IMR-90 (cell line): Measurements from ENCODE around the gene ADCY4. TPM values are rescaled to one million over a fixed set of nuclear protein-coding genes. Genes with fewer than 3 reads are reported as not detected.

Experiments used
- ATAC-seq: fragments of 200-7000 bp; cut with Tn5 transposase; 2 replicates; pipeline ENCODE4 v1.9.1; 2020; ENCODE audit warnings: low read depth, mild to moderate bottlenecking, moderate library complexity
- BruUV-seq: library from RNA; stranded (reverse); fragments of 400-500 nt; replicated peaks from 2 replicates; lab custom pipeline; 2021; lab: Mats Ljungman, UMichigan
- CTCF ChIA-PET: fragments of 300-600 bp; formaldehyde crosslinking; extraction: SDS; loops from one replicate; lab custom pipeline; 2021; ENCODE audit warnings: antibody characterized with exemption; lab: Yijun Ruan, JAX
- POLR2A ChIA-PET: fragments of 300-600 bp; sonication (Branson Sonifier 250); formaldehyde crosslinking; loops from one replicate; lab custom pipeline; 2022; ENCODE audit warnings: antibody characterized with exemption; ENCODE audit not compliant: unreplicated experiment; lab: Charles Lee
- DNase-seq: peaks from one replicate; pipeline ENCODE4 v3.0.0; 2013
- H2AFZ ChIP-seq: replicated peaks from 2 replicates; pipeline ENCODE3; 2013; ENCODE audit warnings: low read length, mild to moderate bottlenecking; ENCODE audit not compliant: poor library complexity
- H2AK5ac ChIP-seq: 2 replicates; pipeline ENCODE4 v1.6.1; 2013; ENCODE audit warnings: low read depth, low read length, inconsistent platforms
- H2AK9ac ChIP-seq: replicated peaks from 2 replicates; pipeline ENCODE3; 2013; ENCODE audit warnings: mild to moderate bottlenecking, low read depth, low read length, moderate library complexity; ENCODE audit not compliant: poor library complexity
- H2BK120ac ChIP-seq: 2 replicates; pipeline ENCODE4 v1.6.1; 2013; ENCODE audit warnings: low read depth, low read length, inconsistent platforms
- H2BK15ac ChIP-seq: 3 replicates; pipeline ENCODE4 v1.6.1; 2013; ENCODE audit warnings: low read depth, low read length, inconsistent platforms
- H2BK20ac ChIP-seq: 2 replicates; pipeline ENCODE4 v1.6.1; 2013; ENCODE audit warnings: low read depth, mild to moderate bottlenecking, inconsistent platforms, low read length, moderate library complexity
- H2BK5ac ChIP-seq: 2 replicates; pipeline ENCODE4 v1.6.1; 2013; ENCODE audit warnings: mild to moderate bottlenecking, low read depth, low read length, inconsistent platforms; ENCODE audit not compliant: poor library complexity, severe bottlenecking
- H3K14ac ChIP-seq: replicated peaks from 2 replicates; pipeline ENCODE4 v1.6.1; 2013; ENCODE audit warnings: low read depth, low read length, inconsistent platforms
- H3K18ac ChIP-seq: 2 replicates; pipeline ENCODE4 v1.6.1; 2013; ENCODE audit warnings: low read depth, low read length, control low read depth
- H3K23ac ChIP-seq: 2 replicates; pipeline ENCODE4 v1.6.1; 2013; ENCODE audit warnings: low read depth, low read length, inconsistent platforms
- H3K27ac ChIP-seq: 2 replicates; pipeline ENCODE4 v1.5.1; 2013; ENCODE audit warnings: mild to moderate bottlenecking, control low read depth, low read length; ENCODE audit not compliant: insufficient read depth
- H3K27me3 ChIP-seq: 2 replicates; pipeline ENCODE4 v1.6.1; 2013; ENCODE audit warnings: low read length; ENCODE audit not compliant: control insufficient read depth, insufficient read depth
- H3K36me3 ChIP-seq: 2 replicates; pipeline ENCODE4 v1.6.1; 2013; ENCODE audit warnings: low read length, mixed read lengths; ENCODE audit not compliant: control insufficient read depth, insufficient read depth
- H3K4ac ChIP-seq: 2 replicates; pipeline ENCODE4 v1.6.1; 2013; ENCODE audit warnings: low read depth, low read length, inconsistent platforms
- H3K4me1 ChIP-seq: 2 replicates; pipeline ENCODE4 v1.6.1; 2013; ENCODE audit warnings: low read length, mixed read lengths; ENCODE audit not compliant: control insufficient read depth, insufficient read depth
- H3K4me2 ChIP-seq: 2 replicates; pipeline ENCODE4 v1.6.1; 2013; ENCODE audit warnings: low read depth, mild to moderate bottlenecking, control low read depth, low read length, moderate library complexity
- H3K4me3 ChIP-seq: 2 replicates; pipeline ENCODE4 v1.5.1; 2013; ENCODE audit warnings: low read depth, mild to moderate bottlenecking, control low read depth, low read length, moderate library complexity; ENCODE audit not compliant: insufficient read depth
- H3K56ac ChIP-seq: 2 replicates; pipeline ENCODE4 v1.6.1; 2013; ENCODE audit warnings: low read length, inconsistent platforms; ENCODE audit not compliant: insufficient read depth; ENCODE audit errors: extremely low read depth
- H3K79me1 ChIP-seq, 2 experiments: 2 replicates each; pipeline ENCODE4 v1.6.1; 2013; ENCODE audit warnings: low read length in 2 of 2, inconsistent platforms in 1 of 2, low read depth in 1 of 2
- H3K9ac ChIP-seq: 2 replicates; pipeline ENCODE4 v1.6.1; 2013; ENCODE audit warnings: low read depth, low read length, control low read depth
- H3K9me1 ChIP-seq: 2 replicates; pipeline ENCODE4 v1.6.1; 2013; ENCODE audit warnings: low read length, inconsistent platforms; ENCODE audit not compliant: insufficient read depth
- H3K9me3 ChIP-seq: 2 replicates; pipeline ENCODE4 v1.6.1; 2013; ENCODE audit warnings: low read length; ENCODE audit not compliant: control insufficient read depth, insufficient read depth
- H4K20me1 ChIP-seq: 2 replicates; pipeline ENCODE4 v1.6.1; 2013; ENCODE audit warnings: low read length, inconsistent platforms; ENCODE audit not compliant: insufficient read depth
- H4K5ac ChIP-seq: 2 replicates; pipeline ENCODE4 v1.6.1; 2013; ENCODE audit warnings: mild to moderate bottlenecking, low read depth, low read length, control low read depth
- H4K8ac ChIP-seq, 2 experiments: 2 replicates each; pipeline ENCODE4 v1.6.1; 2013; ENCODE audit warnings: low read depth in 2 of 2, low read length in 2 of 2, control low read depth in 1 of 2, inconsistent platforms in 1 of 2
- H4K91ac ChIP-seq: 2 replicates; pipeline ENCODE4 v1.6.1; 2013; ENCODE audit warnings: low read depth, low read length, inconsistent platforms; ENCODE audit not compliant: insufficient read depth
- BHLHE40 ChIP-seq: fragments of 150-350 bp; IDR thresholded peaks from 2 replicates; pipeline ENCODE4 v1.6.1; 2016; ENCODE audit warnings: mild to moderate bottlenecking, low read depth, low read length
- CEBPB ChIP-seq: IDR thresholded peaks from 2 replicates; pipeline ENCODE4 v1.6.1; 2012; ENCODE audit warnings: low read depth, low read length, improper control_type of control experiment
- CHD1 ChIP-seq: IDR thresholded peaks from 2 replicates; pipeline ENCODE4 v1.6.1; 2012; ENCODE audit warnings: low read depth, low read length, improper control_type of control experiment
- CTCF ChIP-seq: conservative IDR thresholded peaks from 2 replicates; pipeline ENCODE4 v1.5.1; 2012; ENCODE audit warnings: mild to moderate bottlenecking, low read depth, low read length, improper control_type of control experiment
- ELK1 ChIP-seq: fragments of 150-350 bp; IDR thresholded peaks from 2 replicates; pipeline ENCODE4 v1.6.1; 2016; ENCODE audit warnings: low read depth, mild to moderate bottlenecking, low read length, moderate library complexity, borderline replicate concordance
- FOS ChIP-seq: fragments of 150-350 bp; IDR thresholded peaks from 2 replicates; pipeline ENCODE4 v1.6.1; 2016; ENCODE audit warnings: low read depth, low read length
- MAFK ChIP-seq: IDR thresholded peaks from 2 replicates; pipeline ENCODE4 v1.6.1; 2012; ENCODE audit warnings: low read depth, low read length, improper control_type of control experiment
- MXI1 ChIP-seq: IDR thresholded peaks from 2 replicates; pipeline ENCODE4 v1.6.1; 2012; ENCODE audit warnings: low read depth, mild to moderate bottlenecking, low read length, moderate library complexity, borderline replicate concordance
- NFE2L2 ChIP-seq: fragments of 150-350 bp; IDR thresholded peaks from 2 replicates; pipeline ENCODE4 v1.6.1; 2016; ENCODE audit warnings: low read depth, mild to moderate bottlenecking, low read length
- POLR2A ChIP-seq: IDR thresholded peaks from 2 replicates; pipeline ENCODE4 v1.6.1; 2012; ENCODE audit warnings: mild to moderate bottlenecking, low read depth, low read length
- RAD21 ChIP-seq: IDR thresholded peaks from 2 replicates; pipeline ENCODE4 v1.6.1; 2012; ENCODE audit warnings: low read length, improper control_type of control experiment
- RCOR1 ChIP-seq: IDR thresholded peaks from 2 replicates; pipeline ENCODE4 v1.6.1; 2012; ENCODE audit warnings: mild to moderate bottlenecking, low read length, improper control_type of control experiment; ENCODE audit not compliant: insufficient replicate concordance
- RFX5 ChIP-seq: IDR thresholded peaks from 2 replicates; pipeline ENCODE4 v1.8.0; 2012; ENCODE audit warnings: low read depth, mild to moderate bottlenecking, low read length, moderate library complexity
- SMC3 ChIP-seq: fragments of 150-350 bp; IDR thresholded peaks from 2 replicates; pipeline ENCODE4 v1.6.1; 2016; ENCODE audit warnings: low read depth, mild to moderate bottlenecking, antibody characterized with exemption, low read length, moderate library complexity
- USF2 ChIP-seq: fragments of 150-350 bp; IDR thresholded peaks from 2 replicates; pipeline ENCODE4 v1.6.1; 2017; ENCODE audit warnings: mild to moderate bottlenecking, antibody characterized with exemption, low read length, low read depth
- WGBS, 2 experiments: methylation state at CpG; one replicate each; pipeline versions ENCODE4 v1.1.5 to v1.1.7; 2013; ENCODE audit warnings: missing lambda C conversion rate in 2 of 2; ENCODE audit not compliant: insufficient read length in 1 of 2; ENCODE audit errors: extremely low coverage in 2 of 2; 5-methylcytosine and 5-hydroxymethylcytosine counted together
- dilution Hi-C: fragments of 300-500 bp; cut with HindIII; formaldehyde crosslinking; loops from one replicate; pipeline ENCODE4 v1.14.3; 2018; ENCODE audit warnings: low sequenced_read_pairs; ENCODE audit not compliant: unreplicated experiment
- in situ Hi-C: fragments of 300-500 bp; cut with MboI; formaldehyde crosslinking; loops from 3 replicates; pipeline ENCODE4 v1.14.3; 2019; ENCODE audit warnings: low sequenced_read_pairs, inconsistent platforms, mixed read lengths
- intact Hi-C: fragments of 100-400 bp; cut with micrococcal nuclease; formaldehyde crosslinking; loops from 2 replicates; pipeline ENCODE4 v1.10.0; 2022
- polyA plus RNA-seq, 3 experiments: library from polyadenylated mRNA; depleted of rRNA; stranded (reverse); fragments of >200 nt; gene quantifications; 2 replicates each; pipeline ENCODE4 v1.2.3, GENCODE V29; 2012; ENCODE audit warnings: low replicate concordance in 1 of 3
- total RNA-seq: library from RNA; depleted of rRNA; stranded (reverse); fragments of >200 nt; gene quantifications from 2 replicates; pipeline ENCODE4 v1.2.3, GENCODE V29; 2012

The ADCY4 gene
- total and polyA plus RNA-seq, 2 of the 4 experiments (the other 2 are of a cell fraction), result not detected

GRCh38 chr14:24290746-24291145 is 44.1 kb downstream of the ADCY4 start:
- no peak overlapping the region for H3K4me3 ChIP-seq
- no peak overlapping the region for H3K18ac ChIP-seq
- no peak overlapping the region for H3K4ac ChIP-seq
- no peak overlapping the region for H2BK15ac ChIP-seq
- dilution Hi-C loops (no loop called here), in situ Hi-C loops (no loop called here), intact Hi-C loops (loop anchor here (10.0 kb wide), 1 partner anchor 306 kb away; the partner anchor contains the start of gene DHRS4L2)
- no peak overlapping the region for H4K91ac ChIP-seq
- TF ChIP-seq RCOR1 (no peak), POLR2A (no peak), SMC3 (no peak), USF2 (no peak), ELK1 (no peak), RAD21 (no peak), CTCF (no peak), FOS (no peak), BHLHE40 (no peak), MAFK (no peak), NFE2L2 (no peak), CHD1 (no peak), CEBPB (no peak), MXI1 (no peak), RFX5 (no peak)
- DNase-seq (no peak), ATAC-seq (no peak)
- H4K5ac ChIP-seq, result no peak overlapping the region
- no peak overlapping the region for H3K56ac ChIP-seq
- H3K27ac ChIP-seq, result no peak overlapping the region
- H2AK5ac ChIP-seq, result no peak overlapping the region
- no peak overlapping the region for H2BK20ac ChIP-seq
- no peaks in the 10 kb centered on the region for H3K9me3 ChIP-seq
- no peak overlapping the region for H3K4me2 ChIP-seq
- no peak overlapping the region for H3K9ac ChIP-seq
- POLR2A ChIA-PET, result interaction anchor here (0.7 kb wide), 1 partner anchor 48 kb away, joined by 4 read pairs; the partner anchor contains the start of gene TINF2
- H3K14ac ChIP-seq, result no peak overlapping the region
- no peak overlapping the region for H2BK5ac ChIP-seq
- H3K4me1 ChIP-seq, result no peaks in the 10 kb centered on the region
- no peak overlapping the region for H3K23ac ChIP-seq
- BruUV-seq, result no TSS peak
- 100% methylated on average over 1 of the region's 9 CpGs; no CpG with 5 or more reads in 1 of the 2 experiments for WGBS, 2 experiments
- no peaks in the 10 kb centered on the region; the same call in 1 of the 2 replicates for H4K20me1 ChIP-seq
- no peak overlapping the region for H4K8ac ChIP-seq
- no peaks in the 10 kb centered on the region; the same call in 1 of the 2 replicates for H3K9me1 ChIP-seq
- H2AK9ac ChIP-seq, result no peak overlapping the region
- no peaks in the 10 kb centered on the region; a peak in 1 of 4 replicates for H3K79me1 ChIP-seq
- H3K36me3 ChIP-seq, result peaks cover 25% of the 10 kb centered on the region
- CTCF ChIA-PET, result no interaction called here
- no peaks in the 10 kb centered on the region for H3K27me3 ChIP-seq
- no peak overlapping the region for H2BK120ac ChIP-seq
- no peak overlapping the region for H2AFZ ChIP-seq
